Activated B cell treated with CpG ODN at 0.5 μM for 24 hours (primary cell): ENCODE data around the gene LRRC1. TPM values are rescaled to one million over a fixed set of nuclear protein-coding genes. Genes with fewer than 3 reads are reported as not detected.

Source experiments
- ATAC-seq: fragments of 200-7000 bp; cut with Tn5 transposase; one replicate; pipeline ENCODE4 v1.10.0; 2021; ENCODE audit warnings: low read depth, mild to moderate bottlenecking, moderate library complexity
- CTCF ChIA-PET: fragments of 350-600 bp; sonication (Branson Sonifier 250); formaldehyde crosslinking; loops from one replicate; lab custom pipeline; 2021; ENCODE audit warnings: antibody characterized with exemption; lab: Charles Lee
- POLR2A ChIA-PET: fragments of 350-600 bp; sonication (Branson Sonifier 250); formaldehyde crosslinking; loops from one replicate; lab custom pipeline; 2021; ENCODE audit warnings: antibody characterized with exemption; lab: Charles Lee
- DNase-seq: peaks from one replicate; pipeline ENCODE4 v3.0.0; 2022
- H3K27ac Mint-ChIP-seq: one replicate; pipeline ENCODE4 v1.8.0; 2020; ENCODE audit warnings: mixed read lengths
- H3K27me3 Mint-ChIP-seq: one replicate; pipeline ENCODE4 v1.8.0; 2021; ENCODE audit warnings: mixed read lengths
- H3K36me3 Mint-ChIP-seq: one replicate; pipeline ENCODE4 v1.8.0; 2021; ENCODE audit warnings: low read depth, mixed read lengths
- H3K4me1 Mint-ChIP-seq: one replicate; pipeline ENCODE4 v1.8.0; 2021; ENCODE audit warnings: mixed read lengths
- H3K4me3 Mint-ChIP-seq: one replicate; pipeline ENCODE4 v1.8.0; 2020; ENCODE audit warnings: mild to moderate bottlenecking, mixed read lengths
- H3K9me3 Mint-ChIP-seq: one replicate; pipeline ENCODE4 v1.8.0; 2020; ENCODE audit warnings: mixed read lengths
- intact Hi-C: fragments of 100-400 bp; cut with micrococcal nuclease; formaldehyde crosslinking; loops from one replicate; pipeline ENCODE4 v1.15.1; 2024
- total RNA-seq: library from RNA; stranded (reverse); gene quantifications from 2 replicates; pipeline ENCODE4 v1.2.3, GENCODE V29; 2022
- TF ChIP-seq, protein P1 (sequence below): fragments of 200-600 bp; IDR thresholded peaks from one replicate; pipeline ENCODE4 v1.8.0; 2022; ENCODE audit warnings: antibody characterized with exemption, mild to moderate bottlenecking

Gene LRRC1
- total RNA-seq, 1 donor from 2014 or later, result 4.7 TPM

DNA sequence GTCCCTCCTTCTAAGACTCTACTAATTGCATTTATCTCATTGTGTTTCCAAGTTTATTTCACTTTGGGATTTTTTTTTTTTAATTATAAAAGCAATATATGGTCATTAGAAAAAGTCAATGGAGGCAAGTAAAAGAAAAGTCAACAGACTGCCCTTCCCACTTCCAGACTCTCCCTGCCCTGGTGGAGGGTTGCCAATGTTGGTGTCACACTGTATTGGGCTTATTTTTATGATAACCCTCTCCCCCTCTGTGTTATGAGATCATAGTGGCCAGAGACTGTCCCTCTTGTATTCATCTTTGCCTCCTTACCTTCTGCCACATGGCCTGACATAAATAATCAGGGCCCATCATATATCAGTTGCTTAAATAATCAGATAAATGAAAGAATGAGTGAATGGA lies 63.4 kb downstream of the LRRC1 start:
- intact Hi-C loops, result no loop called here
- no peak for DNase-seq
- H3K27me3 Mint-ChIP-seq, result no peaks in the 10 kb centered on the region
- TF ChIP-seq, protein P1, sequence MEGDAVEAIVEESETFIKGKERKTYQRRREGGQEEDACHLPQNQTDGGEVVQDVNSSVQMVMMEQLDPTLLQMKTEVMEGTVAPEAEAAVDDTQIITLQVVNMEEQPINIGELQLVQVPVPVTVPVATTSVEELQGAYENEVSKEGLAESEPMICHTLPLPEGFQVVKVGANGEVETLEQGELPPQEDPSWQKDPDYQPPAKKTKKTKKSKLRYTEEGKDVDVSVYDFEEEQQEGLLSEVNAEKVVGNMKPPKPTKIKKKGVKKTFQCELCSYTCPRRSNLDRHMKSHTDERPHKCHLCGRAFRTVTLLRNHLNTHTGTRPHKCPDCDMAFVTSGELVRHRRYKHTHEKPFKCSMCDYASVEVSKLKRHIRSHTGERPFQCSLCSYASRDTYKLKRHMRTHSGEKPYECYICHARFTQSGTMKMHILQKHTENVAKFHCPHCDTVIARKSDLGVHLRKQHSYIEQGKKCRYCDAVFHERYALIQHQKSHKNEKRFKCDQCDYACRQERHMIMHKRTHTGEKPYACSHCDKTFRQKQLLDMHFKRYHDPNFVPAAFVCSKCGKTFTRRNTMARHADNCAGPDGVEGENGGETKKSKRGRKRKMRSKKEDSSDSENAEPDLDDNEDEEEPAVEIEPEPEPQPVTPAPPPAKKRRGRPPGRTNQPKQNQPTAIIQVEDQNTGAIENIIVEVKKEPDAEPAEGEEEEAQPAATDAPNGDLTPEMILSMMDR, result no peak
- ATAC-seq, result no peak
- no peaks in the 10 kb centered on the region for H3K36me3 Mint-ChIP-seq
- no peak overlapping the region for H3K4me3 Mint-ChIP-seq
- H3K9me3 Mint-ChIP-seq, result no peaks in the 10 kb centered on the region
- CTCF ChIA-PET, result no interaction called here
- no peak overlapping the region for H3K27ac Mint-ChIP-seq
- H3K4me1 Mint-ChIP-seq, result peaks cover 8% of the 10 kb centered on the region
- POLR2A ChIA-PET, result no interaction called here

DNA sequence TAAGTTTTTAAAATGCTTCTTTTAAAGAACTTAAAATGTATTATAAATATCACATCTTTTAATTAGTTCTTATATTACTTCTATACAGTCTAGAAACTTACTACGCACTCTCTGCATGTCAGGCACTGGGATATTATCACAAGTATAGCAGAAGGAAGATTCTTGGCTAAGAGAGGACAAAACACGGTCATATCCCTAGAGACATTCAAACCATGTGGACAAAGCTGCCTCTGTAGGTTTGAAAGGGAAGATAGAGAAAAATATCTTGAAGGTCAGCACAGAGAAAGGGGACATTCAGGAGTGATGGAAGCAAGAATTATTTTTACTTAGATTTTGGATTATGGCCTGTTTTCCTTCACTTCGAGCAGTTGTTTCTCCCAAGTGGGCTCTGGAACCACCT lies 64.1 kb downstream of the LRRC1 start:
- TF ChIP-seq, protein P1, result no peak
- ChIA-PET CTCF (no interaction called here), POLR2A (no interaction called here)
- DNase-seq (no peak), ATAC-seq (no peak)
- Mint-ChIP-seq H3K9me3 (no peaks in the 10 kb centered on the region), H3K4me1 (peaks cover 8% of the 10 kb centered on the region), H3K27me3 (no peaks in the 10 kb centered on the region), H3K27ac (no peak overlapping the region), H3K4me3 (no peak overlapping the region), H3K36me3 (no peaks in the 10 kb centered on the region)
- intact Hi-C loops, result no loop called here

DNA sequence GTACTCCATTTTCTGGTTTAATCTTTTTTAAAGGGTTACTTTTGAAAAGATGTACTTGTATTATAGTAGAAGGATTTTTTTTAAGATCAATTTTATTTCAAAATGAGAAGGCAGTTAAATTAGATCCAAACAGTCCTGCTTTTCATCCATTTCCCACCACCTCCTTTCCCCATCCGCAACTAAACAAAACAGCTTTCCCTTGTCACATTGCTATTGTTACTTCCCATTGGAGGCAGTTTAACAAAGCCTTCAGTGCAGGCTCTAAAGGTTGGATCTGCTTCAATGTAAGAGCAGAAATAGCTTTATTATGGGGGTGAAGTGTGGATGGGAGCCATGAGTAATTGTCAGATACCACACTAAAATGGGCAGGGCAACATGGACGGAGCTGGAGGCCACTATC lies 65.7 kb downstream of the LRRC1 start:
- Mint-ChIP-seq H3K27me3 (no peaks in the 10 kb centered on the region), H3K27ac (no peak overlapping the region), H3K4me1 (no peaks in the 10 kb centered on the region), H3K36me3 (no peaks in the 10 kb centered on the region), H3K9me3 (no peaks in the 10 kb centered on the region), H3K4me3 (no peak overlapping the region)
- POLR2A ChIA-PET, result interaction anchor here (0.6 kb wide), 1 partner anchor 308 kb away, joined by 10 read pairs; no protein-coding TSS in a partner anchor
- TF ChIP-seq, protein P1, result no peak
- CTCF ChIA-PET, result no interaction called here
- intact Hi-C loops, result no loop called here
- DNase-seq (no peak), ATAC-seq (no peak)

DNA sequence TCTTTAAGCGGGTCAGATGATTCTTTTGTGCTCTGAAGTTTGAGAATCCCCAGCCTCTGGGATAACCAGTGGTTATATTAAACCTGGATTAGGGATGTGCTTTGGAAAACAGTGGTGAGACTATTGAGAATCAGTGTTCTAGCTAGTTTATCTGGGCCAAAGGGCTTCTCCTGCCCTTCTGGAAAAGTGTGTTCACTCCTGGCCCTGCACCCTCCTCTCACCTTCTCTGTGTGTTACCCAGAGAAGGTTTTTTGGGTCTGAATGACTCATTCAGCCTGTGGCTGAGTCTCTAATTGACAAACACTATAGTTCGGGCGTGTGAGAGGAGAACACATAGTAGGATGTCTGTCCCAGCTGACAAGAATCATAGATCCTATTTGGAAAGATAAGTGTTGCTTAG lies 66.7 kb downstream of the LRRC1 start:
- Mint-ChIP-seq H3K4me1 (no peaks in the 10 kb centered on the region), H3K9me3 (no peaks in the 10 kb centered on the region), H3K36me3 (no peaks in the 10 kb centered on the region), H3K4me3 (no peak overlapping the region), H3K27ac (no peak overlapping the region), H3K27me3 (no peaks in the 10 kb centered on the region)
- DNase-seq (no peak), ATAC-seq (no peak)
- TF ChIP-seq, protein P1, result no peak
- intact Hi-C loops, result no loop called here
- CTCF ChIA-PET, result no interaction called here
- POLR2A ChIA-PET, result no interaction called here

DNA sequence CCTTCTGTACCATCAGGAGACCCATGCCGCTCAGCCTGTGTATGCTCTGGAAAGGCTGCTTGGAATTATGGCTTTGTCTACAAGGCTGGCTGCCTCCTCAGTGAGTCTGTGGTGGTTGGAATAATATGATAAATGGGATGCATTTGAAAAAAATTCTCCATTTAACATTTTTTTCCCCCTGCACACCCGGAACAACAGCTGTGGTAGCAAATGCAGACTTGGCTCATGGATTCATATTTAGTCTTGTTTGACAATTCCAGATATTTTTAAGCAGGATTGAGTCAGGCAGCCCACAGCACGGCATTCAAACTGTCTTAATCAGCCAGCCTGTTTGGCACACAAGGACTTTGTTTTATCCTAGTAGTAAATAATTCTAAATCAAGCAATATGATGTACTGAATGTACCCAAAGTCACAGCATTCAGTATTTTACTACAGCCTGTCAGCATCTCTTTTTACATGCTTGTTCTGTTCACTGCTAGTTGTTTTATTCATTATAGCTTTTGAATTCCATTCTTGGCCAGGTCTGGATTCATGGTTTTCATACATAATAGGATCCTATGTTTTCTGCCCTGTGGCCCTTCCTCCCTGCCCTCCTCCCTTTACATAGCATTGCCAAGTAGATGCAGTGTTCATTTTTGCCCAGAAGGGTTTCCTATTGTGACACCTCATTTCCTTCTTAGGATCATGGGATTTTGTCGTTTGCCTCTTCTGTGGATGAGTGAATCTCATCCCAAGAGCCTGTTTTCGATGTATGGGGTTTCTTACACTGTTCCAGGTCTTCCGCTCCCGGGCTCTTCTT lies 68.1 kb downstream of the LRRC1 start:
- Mint-ChIP-seq H3K27me3 (no peaks in the 10 kb centered on the region), H3K36me3 (no peaks in the 10 kb centered on the region), H3K9me3 (no peaks in the 10 kb centered on the region), H3K4me1 (no peaks in the 10 kb centered on the region), H3K4me3 (no peak overlapping the region), H3K27ac (no peak overlapping the region)
- no peak for DNase-seq
- TF ChIP-seq, protein P1, result no peak
- intact Hi-C loops, result no loop called here
- no peak for ATAC-seq
- CTCF ChIA-PET, result no interaction called here
- POLR2A ChIA-PET, result no interaction called here
